SW480 (cell line): Measurements from ENCODE around the gene NDUFC2.
"Not testable (repeated sequence)": the region's sequence is repeated elsewhere in the genome, so short reads cannot be mapped to it uniquely, and the experiment has no call there.

Experiments used
- DNase-seq: peaks from one replicate; pipeline ENCODE4 v3.0.0-alpha.2; 2016; ENCODE audit warnings: low spot score

NDUFC2 gene

GRCh38 chr11:78080084-78080817, 589 bp upstream of the NDUFC2 start:
- no peak for DNase-seq

GRCh38 chr11:78078218-78079167, 1.2 kb downstream of the NDUFC2 start:
- no peak for DNase-seq

GRCh38 chr11:78077592-78077991, 2.1 kb downstream of the NDUFC2 start:
- not testable (repeated sequence) for DNase-seq

- DNase-seq, result no peak
Measured at GRCh38 chr11:78076733-78077403, 2.8 kb downstream of the NDUFC2 start.

GRCh38 chr11:78074756-78075155, 4.9 kb downstream of the NDUFC2 start:
- DNase-seq, result no peak

- no peak for DNase-seq
Measured at GRCh38 chr11:78072455-78072854, 7.2 kb downstream of the NDUFC2 start.

GRCh38 chr11:78071717-78072116, 7.9 kb downstream of the NDUFC2 start:
- DNase-seq, result no peak

- DNase-seq, result no peak
Measured at GRCh38 chr11:78070621-78071020, 9.0 kb downstream of the NDUFC2 start.

- no peak for DNase-seq
Measured at GRCh38 chr11:78069465-78069864, 10.2 kb downstream of the NDUFC2 start.

- no peak for DNase-seq
Measured at GRCh38 chr11:78067704-78068103, 12.0 kb downstream of the NDUFC2 start.

- DNase-seq, result no peak
Measured at GRCh38 chr11:78066471-78066870, 13.2 kb downstream of the NDUFC2 start.

- no peak for DNase-seq
Measured at GRCh38 chr11:78065203-78065602, 14.5 kb downstream of the NDUFC2 start.

GRCh38 chr11:78063440-78064181, 16.1 kb downstream of the NDUFC2 start, which contains the start of gene THRSP:
Gene THRSP (plus strand): TSS chr11:78063861. CDS start chr11:78063882, 21 bp downstream.
- no peak for DNase-seq

GRCh38 chr11:78062671-78063070, 17.0 kb downstream of the NDUFC2 start:
- DNase-seq, result no peak

GRCh38 chr11:78061921-78062311, 17.7 kb downstream of the NDUFC2 start:
- DNase-seq, result no peak

GRCh38 chr11:78061088-78061920, 18.4 kb downstream of the NDUFC2 start:
- DNase-seq, result no peak

- DNase-seq, result no peak
Measured at GRCh38 chr11:78060533-78060932, 19.1 kb downstream of the NDUFC2 start.

GRCh38 chr11:78059749-78060328, 19.8 kb downstream of the NDUFC2 start:
- DNase-seq, result not testable (repeated sequence)

- no peak for DNase-seq
Measured at GRCh38 chr11:78057462-78058055, 22.1 kb downstream of the NDUFC2 start.

GRCh38 chr11:78056093-78056492, 23.6 kb downstream of the NDUFC2 start:
- no peak for DNase-seq
